ENCODE measurements around the gene OLFML1. TPM values are rescaled to one million over a fixed set of nuclear protein-coding genes. Genes with fewer than 3 reads are reported as not detected.
A peak's percentile ranks its signal among the peaks of the same experiment; 100 is the strongest.

The OLFML1 gene
- total and polyA plus RNA-seq, 7 donors: 0.81 to 7.2 (median 1.2) TPM

GRCh38 chr11:7439746-7440320 lies 45.5 kb upstream of the OLFML1 start:
- Histone ChIP-seq H3K36me3 (ENCODE audit: insufficient read depth in 1 of 2, low read depth in 1 of 2) (peaks cover 0 to 13% of the 10 kb centered on the region in 2 donors), H3K27ac (no peak overlapping the region), H3K4me3 (no peak overlapping the region), H3K9me3 (no peaks in the 10 kb centered on the region), H3K27me3 (ENCODE audit: insufficient read depth in 3 of 3, low read length in 2 of 3) (no peaks in the 10 kb centered on the region), H3K4me1 (no peaks in the 10 kb centered on the region)
- intact Hi-C loops (cut with DNase I): loop anchor here in 1 of 2 donors (5.0 to 10.0 kb wide), 2 partner anchors 215 to 343 kb away; no protein-coding TSS in a partner anchor
- 81 to 92% (median 84%) methylated on average over 3 of the region's 3 CpGs for WGBS, 3 donors
- DNase-seq (no peak), ATAC-seq (no peak)
- no peak for TF ChIP-seq CTCF (IDR thresholded peaks at IDR 0.05)

- H3K9me3 ChIP-seq: no peaks in the 10 kb centered on the region
- 31 to 34% (median 31%) methylated on average over 6 of the region's 6 CpGs for WGBS, 3 donors
- H3K4me3 ChIP-seq: no peak overlapping the region
- peaks cover 0 to 13% of the 10 kb centered on the region in 2 donors for H3K36me3 ChIP-seq (ENCODE audit: insufficient read depth in 1 of 2, low read depth in 1 of 2)
- DNase-seq (peak; percentile 67 to 81), ATAC-seq (peak in 3 of 4 donors; percentile 70 to 87 (median 83))
- peak; percentile 81 for TF ChIP-seq CTCF (IDR thresholded peaks at IDR 0.05)
- intact Hi-C loops (cut with DNase I): loop anchor here (2.0 to 10.0 kb wide), 3 partner anchors 212 to 345 kb away; no protein-coding TSS in a partner anchor
- H3K27me3 ChIP-seq (ENCODE audit: insufficient read depth in 3 of 3, low read length in 2 of 3): no peaks in the 10 kb centered on the region
- no peaks in the 10 kb centered on the region for H3K4me1 ChIP-seq
- no peak overlapping the region for H3K27ac ChIP-seq
These were observed 42.6 kb upstream of the OLFML1 start for GRCh38 chr11:7442588-7443215.

GRCh38 chr11:7444091-7444981 lies 41.0 kb upstream of the OLFML1 start:
- WGBS, 3 donors: 68 to 72% (median 71%) methylated on average over 6 of the region's 6 CpGs
- no peaks in the 10 kb centered on the region for H3K9me3 ChIP-seq
- H3K27ac ChIP-seq: no peak overlapping the region
- H3K36me3 ChIP-seq (ENCODE audit: insufficient read depth in 1 of 2, low read depth in 1 of 2): peaks cover 0 to 13% of the 10 kb centered on the region in 2 donors
- no peaks in the 10 kb centered on the region for H3K4me1 ChIP-seq
- intact Hi-C loops (cut with DNase I): loop anchor here (2.0 to 10.0 kb wide), 3 partner anchors 92 to 347 kb away; no protein-coding TSS in a partner anchor
- TF ChIP-seq CTCF (IDR thresholded peaks at IDR 0.05): no peak
- ATAC-seq (no peak), DNase-seq (no peak)
- no peaks in the 10 kb centered on the region for H3K27me3 ChIP-seq (ENCODE audit: insufficient read depth in 3 of 3, low read length in 2 of 3)
- no peak overlapping the region for H3K4me3 ChIP-seq

- Histone ChIP-seq H3K9me3 (no peaks in the 10 kb centered on the region), H3K4me3 (no peak overlapping the region), H3K27me3 (ENCODE audit: insufficient read depth in 3 of 3, low read length in 2 of 3) (no peaks in the 10 kb centered on the region), H3K4me1 (no peaks in the 10 kb centered on the region), H3K36me3 (ENCODE audit: insufficient read depth in 1 of 2, low read depth in 1 of 2) (peaks cover 0 to 10% of the 10 kb centered on the region in 2 donors), H3K27ac (no peak overlapping the region)
- DNase-seq: no peak
- ATAC-seq: peak in 1 of 4 donors; percentile 9
- WGBS, 3 donors: 67 to 77% (median 73%) methylated on average over 5 of the region's 5 CpGs
- intact Hi-C loops (cut with DNase I): loop anchor here (2.0 to 10.0 kb wide), 2 partner anchors 93 to 209 kb away; no protein-coding TSS in a partner anchor
- TF ChIP-seq CTCF (IDR thresholded peaks at IDR 0.05): no peak
These were observed 39.7 kb upstream of the OLFML1 start for GRCh38 chr11:7445564-7445963.

All from psoas muscle (tissue), 8 donors.